Measurements from ENCODE around the gene NFATC3. TPM values are rescaled to one million over a fixed set of nuclear protein-coding genes. Genes with fewer than 3 reads are reported as not detected.

The NFATC3 gene
- total RNA-seq, 1 experiment from 2014 or later: 37.2 TPM

GRCh38 chr16:68272507-68273209 lies 187.5 kb downstream of the NFATC3 start:
- H3F3A ChIP-seq (ENCODE audit: insufficient read depth, low read depth): peaks cover 13% of the 10 kb centered on the region; the same call in 1 of the 2 replicates
- no peaks in the 10 kb centered on the region for H3K9me3 ChIP-seq (ENCODE audit: insufficient read depth, low read depth)
- peaks cover 18% of the 10 kb centered on the region for H3K4me1 ChIP-seq (replicated peaks; ENCODE audit: insufficient read depth)
- DNase-seq: no peak
- intact Hi-C loops (cut with micrococcal nuclease; ENCODE audit: unreplicated experiment): no loop called here
- TF ChIP-seq CTCF (conservative IDR thresholded peaks at IDR 0.05) (no peak), EZH2 (IDR thresholded peaks at IDR 0.05; ENCODE audit: low read depth) (no peak)
- CTCF ChIA-PET: interaction anchor here (0.6 kb wide), 1 partner anchor 12 kb away, joined by 3 read pairs; no protein-coding TSS in a partner anchor
- H3K27ac ChIP-seq: no peak overlapping the region
- no TSS peak for BruUV-seq (replicated peaks)
- peaks cover 15% of the 10 kb centered on the region; the same call in 1 of the 2 replicates for H3K36me3 ChIP-seq (ENCODE audit: low read depth)
- peaks cover 23% of the 10 kb centered on the region for H4K20me1 ChIP-seq (ENCODE audit: insufficient read depth)
- POLR2A ChIA-PET (ENCODE audit: unreplicated experiment): no interaction called here
- no peak overlapping the region for H3K4me3 ChIP-seq
- no peak overlapping the region for H2AFZ ChIP-seq
- H3K9me2 ChIP-seq (ENCODE audit: insufficient read depth): no peaks in the 10 kb centered on the region
- H3K4me2 ChIP-seq: no peak overlapping the region
- H3K27me3 ChIP-seq (ENCODE audit: insufficient read depth, low read depth): no peaks in the 10 kb centered on the region
- H3K79me2 ChIP-seq (ENCODE audit: low read depth): peaks cover 57% of the 10 kb centered on the region

GRCh38 chr16:68273459-68273858 lies 188.3 kb downstream of the NFATC3 start:
- Histone ChIP-seq H4K20me1 (ENCODE audit: insufficient read depth) (peaks cover 19% of the 10 kb centered on the region), H2AFZ (no peak overlapping the region), H3K9me3 (ENCODE audit: insufficient read depth, low read depth) (no peaks in the 10 kb centered on the region), H3K27ac (no peak overlapping the region), H3F3A (ENCODE audit: insufficient read depth, low read depth) (peaks cover 13% of the 10 kb centered on the region; the same call in 1 of the 2 replicates), H3K4me1 (replicated peaks; ENCODE audit: insufficient read depth) (peaks cover 11% of the 10 kb centered on the region), H3K4me3 (no peak overlapping the region), H3K79me2 (ENCODE audit: low read depth) (peaks cover 49% of the 10 kb centered on the region), H3K4me2 (no peak overlapping the region), H3K36me3 (ENCODE audit: low read depth) (0 out of 2 replicates have a peak, but pooled peaks cover 9% of the 10 kb centered on the region), H3K9me2 (ENCODE audit: insufficient read depth) (no peaks in the 10 kb centered on the region), H3K27me3 (ENCODE audit: insufficient read depth, low read depth) (no peaks in the 10 kb centered on the region)
- no TSS peak for BruUV-seq (replicated peaks)
- TF ChIP-seq EZH2 (IDR thresholded peaks at IDR 0.05; ENCODE audit: low read depth) (no peak), CTCF (conservative IDR thresholded peaks at IDR 0.05) (no peak)
- no peak for DNase-seq
- ChIA-PET CTCF (no interaction called here), POLR2A (ENCODE audit: unreplicated experiment) (no interaction called here)
- intact Hi-C loops (cut with micrococcal nuclease; ENCODE audit: unreplicated experiment): no loop called here

GRCh38 chr16:68273896-68274295 lies 188.7 kb downstream of the NFATC3 start:
- ChIA-PET POLR2A (ENCODE audit: unreplicated experiment) (no interaction called here), CTCF (no interaction called here)
- Histone ChIP-seq H3K4me1 (replicated peaks; ENCODE audit: insufficient read depth) (peaks cover 11% of the 10 kb centered on the region), H3F3A (ENCODE audit: insufficient read depth, low read depth) (peaks cover 13% of the 10 kb centered on the region; the same call in 1 of the 2 replicates), H3K4me3 (no peak overlapping the region), H3K27me3 (ENCODE audit: insufficient read depth, low read depth) (no peaks in the 10 kb centered on the region), H3K79me2 (ENCODE audit: low read depth) (peaks cover 45% of the 10 kb centered on the region), H2AFZ (no peak overlapping the region), H3K36me3 (ENCODE audit: low read depth) (0 out of 2 replicates have a peak, but pooled peaks cover 4% of the 10 kb centered on the region), H3K9me2 (ENCODE audit: insufficient read depth) (no peaks in the 10 kb centered on the region), H4K20me1 (ENCODE audit: insufficient read depth) (peaks cover 19% of the 10 kb centered on the region), H3K27ac (no peak overlapping the region), H3K9me3 (ENCODE audit: insufficient read depth, low read depth) (no peaks in the 10 kb centered on the region), H3K4me2 (no peak overlapping the region)
- BruUV-seq (replicated peaks): no TSS peak
- TF ChIP-seq CTCF (conservative IDR thresholded peaks at IDR 0.05) (no peak), EZH2 (IDR thresholded peaks at IDR 0.05; ENCODE audit: low read depth) (no peak)
- intact Hi-C loops (cut with micrococcal nuclease; ENCODE audit: unreplicated experiment): no loop called here
- DNase-seq: no peak

All from PC-9 (cell line).